HCT116 (cell line): ENCODE data around the gene YY1.

Experiments used
- CTCF ChIP-seq, 3 experiments: fragments of 200-600 bp in 1 of 3; sonication (generic) in 1 of 3; IDR thresholded peaks in 2 of 3; conservative IDR thresholded peaks in 1 of 3; 2 replicates each; pipeline ENCODE4 v1.5.1; 2012 to 2017; ENCODE audit warnings: low read depth in 2 of 3, low read length in 2 of 3, antibody characterized with exemption in 1 of 3, borderline replicate concordance in 1 of 3, control low read depth in 1 of 3, mild to moderate bottlenecking in 1 of 3, mixed read lengths in 1 of 3, mixed run types in 1 of 3, moderate library complexity in 1 of 3; ENCODE audit not compliant: insufficient read depth in 1 of 3
- EZH2 ChIP-seq: fragments of 200-600 bp; sonication (generic); IDR thresholded peaks from 2 replicates; pipeline ENCODE4 v1.6.1; 2017; ENCODE audit warnings: antibody characterized with exemption, mixed run types
- POLR2A ChIP-seq: IDR thresholded peaks from 2 replicates; pipeline ENCODE4 v1.7.0; 2011; ENCODE audit warnings: borderline replicate concordance; ENCODE audit not compliant: insufficient read depth, insufficient read length; ENCODE audit errors: extremely low read depth
- POLR2AphosphoS5 ChIP-seq: IDR thresholded peaks from 2 replicates; pipeline ENCODE4 v1.6.1; 2011; ENCODE audit warnings: mild to moderate bottlenecking, low read depth, low read length, moderate library complexity
- RAD21 ChIP-seq: IDR thresholded peaks from 2 replicates; pipeline ENCODE4 v1.6.1; 2012; ENCODE audit warnings: low read depth, mild to moderate bottlenecking
- REST ChIP-seq: IDR thresholded peaks from 2 replicates; pipeline ENCODE4 v1.6.1; 2012; ENCODE audit warnings: low read depth
- ZNF274 ChIP-seq: fragments of 200-500 bp; sonication (Bioruptor generic); IDR thresholded peaks from 2 replicates; pipeline ENCODE4 v1.6.1; 2014; ENCODE audit warnings: mild to moderate bottlenecking, low read depth, low read length, inconsistent platforms

GRCh38 chr14:100302616-100303015 is 63.7 kb downstream of the YY1 start:
- no peak for TF ChIP-seq REST
- no peak for TF ChIP-seq EZH2
- no peak for TF ChIP-seq CTCF (IDR thresholded peaks at IDR 0.05 in 2 of 3, conservative IDR thresholded peaks at IDR 0.05 in 1 of 3; ENCODE audit: borderline replicate concordance in 1 of 3, insufficient read depth in 1 of 3, low read depth in 2 of 3, low read length in 2 of 3)
- TF ChIP-seq RAD21, result no peak
- TF ChIP-seq ZNF274, result no peak
- no peak for TF ChIP-seq POLR2A
- TF ChIP-seq POLR2AphosphoS5, result no peak
